WTC11 (cell line): ENCODE results near the gene DNAJC12. TPM values are rescaled to one million over a fixed set of nuclear protein-coding genes. Genes with fewer than 3 reads are reported as not detected.

Source experiments
- CREB1 ChIP-seq: sonication (generic); formaldehyde crosslinking; IDR thresholded peaks from 2 replicates; pipeline ENCODE4 v1.8.0; 2023; ENCODE audit warnings: mild to moderate bottlenecking, missing genetic modification reagents
- EMX1 ChIP-seq: fragments of 250-450 bp; sonication (Bioruptor Pico); IDR thresholded peaks from 2 replicates; pipeline ENCODE4 v1.8.0; 2021; ENCODE audit warnings: mild to moderate bottlenecking
- JUN ChIP-seq: sonication (generic); formaldehyde crosslinking; IDR thresholded peaks from 2 replicates; pipeline ENCODE4 v1.8.0; 2023; ENCODE audit warnings: mild to moderate bottlenecking, missing genetic modification reagents
- OVOL2 ChIP-seq: fragments of 250-450 bp; sonication (Bioruptor Pico); IDR thresholded peaks from 2 replicates; pipeline ENCODE4 v1.9.0; 2021; ENCODE audit warnings: mild to moderate bottlenecking, borderline replicate concordance
- SP1 ChIP-seq: sonication (generic); formaldehyde crosslinking; conservative IDR thresholded peaks from 2 replicates; pipeline ENCODE4 v1.8.1; 2022; ENCODE audit warnings: missing genetic modification reagents
- TEAD4 ChIP-seq: sonication (generic); formaldehyde crosslinking; IDR thresholded peaks from 2 replicates; pipeline ENCODE4 v1.8.0; 2022; ENCODE audit warnings: mild to moderate bottlenecking, missing genetic modification reagents
- ZNF121 ChIP-seq: sonication (generic); formaldehyde crosslinking; IDR thresholded peaks from 2 replicates; pipeline ENCODE4 v1.8.0; 2023; ENCODE audit warnings: missing genetic modification reagents
- ZNF219 ChIP-seq: sonication (generic); formaldehyde crosslinking; IDR thresholded peaks from 2 replicates; pipeline ENCODE4 v1.8.0; 2023; ENCODE audit warnings: missing genetic modification reagents, mild to moderate bottlenecking, borderline replicate concordance
- total RNA-seq: library from RNA; stranded (reverse); gene quantifications from 3 replicates; pipeline ENCODE4 v1.2.3, GENCODE V29; 2021
- TF ChIP-seq, protein P1 (sequence below): sonication (generic); formaldehyde crosslinking; IDR thresholded peaks from 2 replicates; pipeline ENCODE4 v1.8.0; 2023; ENCODE audit warnings: mild to moderate bottlenecking, missing genetic modification reagents
- TF ChIP-seq, protein P2 (sequence below): fragments of 250-450 bp; sonication (Bioruptor Pico); IDR thresholded peaks from 2 replicates; pipeline ENCODE4 v1.9.0; 2021; ENCODE audit warnings: mild to moderate bottlenecking, borderline replicate concordance
- TF ChIP-seq, protein P3 (sequence below): fragments of 250-450 bp; sonication (Bioruptor Pico); IDR thresholded peaks from 2 replicates; pipeline ENCODE4 v1.9.0; 2021; ENCODE audit warnings: mild to moderate bottlenecking
- TF ChIP-seq, protein P4 (sequence below): fragments of 250-450 bp; sonication (Bioruptor Pico); IDR thresholded peaks from 2 replicates; pipeline ENCODE4 v2.1.2; 2022; ENCODE audit warnings: mild to moderate bottlenecking, moderate library complexity
- TF ChIP-seq, protein P5 (sequence below): sonication (generic); formaldehyde crosslinking; IDR thresholded peaks from 2 replicates; pipeline ENCODE4 v1.8.0; 2022; ENCODE audit warnings: missing genetic modification reagents

The DNAJC12 gene
- total RNA-seq, 1 experiment from 2014 or later: 0.94 TPM

DNA sequence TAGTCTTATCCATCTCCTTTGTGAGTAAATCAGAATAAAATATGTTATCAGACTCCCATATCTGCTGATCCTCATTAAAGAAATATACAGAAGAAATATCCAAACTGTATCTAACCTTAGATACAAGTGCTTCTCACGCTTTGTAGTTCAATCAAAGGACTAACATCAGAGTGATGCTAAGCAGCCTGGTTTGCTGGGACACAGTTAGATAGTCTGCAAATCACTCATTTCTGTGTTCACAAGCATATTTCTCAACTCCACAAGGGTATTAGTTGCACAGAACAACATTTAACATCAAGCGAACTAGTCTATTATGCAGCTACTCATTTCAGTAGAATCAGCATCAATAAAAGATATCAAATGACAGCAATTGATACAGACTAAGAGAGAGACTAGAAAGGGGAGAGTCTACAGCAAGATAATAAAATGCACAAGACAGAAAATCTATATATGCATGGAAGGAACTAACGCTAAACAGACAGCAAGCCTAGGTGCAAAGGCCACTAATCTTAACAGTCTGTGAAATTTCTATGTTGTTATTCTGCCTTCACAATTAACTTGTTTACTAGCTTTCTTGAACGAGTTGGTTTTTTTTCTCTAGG, 30.0 kb downstream of the DNAJC12 start (continued):
- TF ChIP-seq, protein P1, sequence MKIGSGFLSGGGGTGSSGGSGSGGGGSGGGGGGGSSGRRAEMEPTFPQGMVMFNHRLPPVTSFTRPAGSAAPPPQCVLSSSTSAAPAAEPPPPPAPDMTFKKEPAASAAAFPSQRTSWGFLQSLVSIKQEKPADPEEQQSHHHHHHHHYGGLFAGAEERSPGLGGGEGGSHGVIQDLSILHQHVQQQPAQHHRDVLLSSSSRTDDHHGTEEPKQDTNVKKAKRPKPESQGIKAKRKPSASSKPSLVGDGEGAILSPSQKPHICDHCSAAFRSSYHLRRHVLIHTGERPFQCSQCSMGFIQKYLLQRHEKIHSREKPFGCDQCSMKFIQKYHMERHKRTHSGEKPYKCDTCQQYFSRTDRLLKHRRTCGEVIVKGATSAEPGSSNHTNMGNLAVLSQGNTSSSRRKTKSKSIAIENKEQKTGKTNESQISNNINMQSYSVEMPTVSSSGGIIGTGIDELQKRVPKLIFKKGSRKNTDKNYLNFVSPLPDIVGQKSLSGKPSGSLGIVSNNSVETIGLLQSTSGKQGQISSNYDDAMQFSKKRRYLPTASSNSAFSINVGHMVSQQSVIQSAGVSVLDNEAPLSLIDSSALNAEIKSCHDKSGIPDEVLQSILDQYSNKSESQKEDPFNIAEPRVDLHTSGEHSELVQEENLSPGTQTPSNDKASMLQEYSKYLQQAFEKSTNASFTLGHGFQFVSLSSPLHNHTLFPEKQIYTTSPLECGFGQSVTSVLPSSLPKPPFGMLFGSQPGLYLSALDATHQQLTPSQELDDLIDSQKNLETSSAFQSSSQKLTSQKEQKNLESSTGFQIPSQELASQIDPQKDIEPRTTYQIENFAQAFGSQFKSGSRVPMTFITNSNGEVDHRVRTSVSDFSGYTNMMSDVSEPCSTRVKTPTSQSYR (CRISPR knock-in tag): no peak
- TF ChIP-seq OVOL2 (CRISPR knock-in tag): no peak
- TF ChIP-seq, protein P2, sequence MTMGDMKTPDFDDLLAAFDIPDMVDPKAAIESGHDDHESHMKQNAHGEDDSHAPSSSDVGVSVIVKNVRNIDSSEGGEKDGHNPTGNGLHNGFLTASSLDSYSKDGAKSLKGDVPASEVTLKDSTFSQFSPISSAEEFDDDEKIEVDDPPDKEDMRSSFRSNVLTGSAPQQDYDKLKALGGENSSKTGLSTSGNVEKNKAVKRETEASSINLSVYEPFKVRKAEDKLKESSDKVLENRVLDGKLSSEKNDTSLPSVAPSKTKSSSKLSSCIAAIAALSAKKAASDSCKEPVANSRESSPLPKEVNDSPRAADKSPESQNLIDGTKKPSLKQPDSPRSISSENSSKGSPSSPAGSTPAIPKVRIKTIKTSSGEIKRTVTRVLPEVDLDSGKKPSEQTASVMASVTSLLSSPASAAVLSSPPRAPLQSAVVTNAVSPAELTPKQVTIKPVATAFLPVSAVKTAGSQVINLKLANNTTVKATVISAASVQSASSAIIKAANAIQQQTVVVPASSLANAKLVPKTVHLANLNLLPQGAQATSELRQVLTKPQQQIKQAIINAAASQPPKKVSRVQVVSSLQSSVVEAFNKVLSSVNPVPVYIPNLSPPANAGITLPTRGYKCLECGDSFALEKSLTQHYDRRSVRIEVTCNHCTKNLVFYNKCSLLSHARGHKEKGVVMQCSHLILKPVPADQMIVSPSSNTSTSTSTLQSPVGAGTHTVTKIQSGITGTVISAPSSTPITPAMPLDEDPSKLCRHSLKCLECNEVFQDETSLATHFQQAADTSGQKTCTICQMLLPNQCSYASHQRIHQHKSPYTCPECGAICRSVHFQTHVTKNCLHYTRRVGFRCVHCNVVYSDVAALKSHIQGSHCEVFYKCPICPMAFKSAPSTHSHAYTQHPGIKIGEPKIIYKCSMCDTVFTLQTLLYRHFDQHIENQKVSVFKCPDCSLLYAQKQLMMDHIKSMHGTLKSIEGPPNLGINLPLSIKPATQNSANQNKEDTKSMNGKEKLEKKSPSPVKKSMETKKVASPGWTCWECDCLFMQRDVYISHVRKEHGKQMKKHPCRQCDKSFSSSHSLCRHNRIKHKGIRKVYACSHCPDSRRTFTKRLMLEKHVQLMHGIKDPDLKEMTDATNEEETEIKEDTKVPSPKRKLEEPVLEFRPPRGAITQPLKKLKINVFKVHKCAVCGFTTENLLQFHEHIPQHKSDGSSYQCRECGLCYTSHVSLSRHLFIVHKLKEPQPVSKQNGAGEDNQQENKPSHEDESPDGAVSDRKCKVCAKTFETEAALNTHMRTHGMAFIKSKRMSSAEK (CRISPR knock-in tag): no peak
- TF ChIP-seq, protein P3, sequence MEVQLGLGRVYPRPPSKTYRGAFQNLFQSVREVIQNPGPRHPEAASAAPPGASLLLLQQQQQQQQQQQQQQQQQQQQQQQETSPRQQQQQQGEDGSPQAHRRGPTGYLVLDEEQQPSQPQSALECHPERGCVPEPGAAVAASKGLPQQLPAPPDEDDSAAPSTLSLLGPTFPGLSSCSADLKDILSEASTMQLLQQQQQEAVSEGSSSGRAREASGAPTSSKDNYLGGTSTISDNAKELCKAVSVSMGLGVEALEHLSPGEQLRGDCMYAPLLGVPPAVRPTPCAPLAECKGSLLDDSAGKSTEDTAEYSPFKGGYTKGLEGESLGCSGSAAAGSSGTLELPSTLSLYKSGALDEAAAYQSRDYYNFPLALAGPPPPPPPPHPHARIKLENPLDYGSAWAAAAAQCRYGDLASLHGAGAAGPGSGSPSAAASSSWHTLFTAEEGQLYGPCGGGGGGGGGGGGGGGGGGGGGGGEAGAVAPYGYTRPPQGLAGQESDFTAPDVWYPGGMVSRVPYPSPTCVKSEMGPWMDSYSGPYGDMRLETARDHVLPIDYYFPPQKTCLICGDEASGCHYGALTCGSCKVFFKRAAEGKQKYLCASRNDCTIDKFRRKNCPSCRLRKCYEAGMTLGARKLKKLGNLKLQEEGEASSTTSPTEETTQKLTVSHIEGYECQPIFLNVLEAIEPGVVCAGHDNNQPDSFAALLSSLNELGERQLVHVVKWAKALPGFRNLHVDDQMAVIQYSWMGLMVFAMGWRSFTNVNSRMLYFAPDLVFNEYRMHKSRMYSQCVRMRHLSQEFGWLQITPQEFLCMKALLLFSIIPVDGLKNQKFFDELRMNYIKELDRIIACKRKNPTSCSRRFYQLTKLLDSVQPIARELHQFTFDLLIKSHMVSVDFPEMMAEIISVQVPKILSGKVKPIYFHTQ (CRISPR knock-in tag): no peak
- TF ChIP-seq, protein P4, sequence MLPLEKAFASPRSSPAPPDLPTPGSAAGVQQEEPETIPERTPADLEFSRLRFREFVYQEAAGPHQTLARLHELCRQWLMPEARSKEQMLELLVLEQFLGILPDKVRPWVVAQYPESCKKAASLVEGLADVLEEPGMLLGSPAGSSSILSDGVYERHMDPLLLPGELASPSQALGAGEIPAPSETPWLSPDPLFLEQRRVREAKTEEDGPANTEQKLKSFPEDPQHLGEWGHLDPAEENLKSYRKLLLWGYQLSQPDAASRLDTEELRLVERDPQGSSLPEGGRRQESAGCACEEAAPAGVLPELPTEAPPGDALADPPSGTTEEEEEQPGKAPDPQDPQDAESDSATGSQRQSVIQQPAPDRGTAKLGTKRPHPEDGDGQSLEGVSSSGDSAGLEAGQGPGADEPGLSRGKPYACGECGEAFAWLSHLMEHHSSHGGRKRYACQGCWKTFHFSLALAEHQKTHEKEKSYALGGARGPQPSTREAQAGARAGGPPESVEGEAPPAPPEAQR (CRISPR knock-in tag): no peak
- TF ChIP-seq ZNF121 (CRISPR knock-in tag): no peak
- no peak for TF ChIP-seq JUN (CRISPR knock-in tag)
- TF ChIP-seq TEAD4 (CRISPR knock-in tag): no peak
- no peak for TF ChIP-seq SP1
- no peak for TF ChIP-seq ZNF219 (CRISPR knock-in tag)
- TF ChIP-seq CREB1 (CRISPR knock-in tag): no peak
- TF ChIP-seq, protein P5, sequence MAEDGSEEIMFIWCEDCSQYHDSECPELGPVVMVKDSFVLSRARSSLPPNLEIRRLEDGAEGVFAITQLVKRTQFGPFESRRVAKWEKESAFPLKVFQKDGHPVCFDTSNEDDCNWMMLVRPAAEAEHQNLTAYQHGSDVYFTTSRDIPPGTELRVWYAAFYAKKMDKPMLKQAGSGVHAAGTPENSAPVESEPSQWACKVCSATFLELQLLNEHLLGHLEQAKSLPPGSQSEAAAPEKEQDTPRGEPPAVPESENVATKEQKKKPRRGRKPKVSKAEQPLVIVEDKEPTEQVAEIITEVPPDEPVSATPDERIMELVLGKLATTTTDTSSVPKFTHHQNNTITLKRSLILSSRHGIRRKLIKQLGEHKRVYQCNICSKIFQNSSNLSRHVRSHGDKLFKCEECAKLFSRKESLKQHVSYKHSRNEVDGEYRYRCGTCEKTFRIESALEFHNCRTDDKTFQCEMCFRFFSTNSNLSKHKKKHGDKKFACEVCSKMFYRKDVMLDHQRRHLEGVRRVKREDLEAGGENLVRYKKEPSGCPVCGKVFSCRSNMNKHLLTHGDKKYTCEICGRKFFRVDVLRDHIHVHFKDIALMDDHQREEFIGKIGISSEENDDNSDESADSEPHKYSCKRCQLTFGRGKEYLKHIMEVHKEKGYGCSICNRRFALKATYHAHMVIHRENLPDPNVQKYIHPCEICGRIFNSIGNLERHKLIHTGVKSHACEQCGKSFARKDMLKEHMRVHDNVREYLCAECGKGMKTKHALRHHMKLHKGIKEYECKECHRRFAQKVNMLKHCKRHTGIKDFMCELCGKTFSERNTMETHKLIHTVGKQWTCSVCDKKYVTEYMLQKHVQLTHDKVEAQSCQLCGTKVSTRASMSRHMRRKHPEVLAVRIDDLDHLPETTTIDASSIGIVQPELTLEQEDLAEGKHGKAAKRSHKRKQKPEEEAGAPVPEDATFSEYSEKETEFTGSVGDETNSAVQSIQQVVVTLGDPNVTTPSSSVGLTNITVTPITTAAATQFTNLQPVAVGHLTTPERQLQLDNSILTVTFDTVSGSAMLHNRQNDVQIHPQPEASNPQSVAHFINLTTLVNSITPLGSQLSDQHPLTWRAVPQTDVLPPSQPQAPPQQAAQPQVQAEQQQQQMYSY (CRISPR knock-in tag): no peak
- no peak for TF ChIP-seq EMX1 (CRISPR knock-in tag)
